Nephron (organoid): ENCODE measurements around the gene RTF2.
A peak's percentile ranks its signal among the peaks of the same experiment; 100 is the strongest.

Experiments
- H3K27ac Mint-ChIP-seq, 3 experiments: 2 replicates each; pipeline ENCODE4 v1.8.0; 2020; ENCODE audit warnings: mixed read lengths in 3 of 3, mild to moderate bottlenecking in 2 of 3, moderate library complexity in 1 of 3
- H3K27me3 Mint-ChIP-seq: 2 replicates; pipeline ENCODE4 v1.8.0; 2021; ENCODE audit warnings: low read depth, mild to moderate bottlenecking, moderate library complexity, mixed read lengths
- H3K36me3 Mint-ChIP-seq: 2 replicates; pipeline ENCODE4 v1.8.0; 2020; ENCODE audit warnings: low read depth, mixed read lengths
- H3K4me1 Mint-ChIP-seq: 2 replicates; pipeline ENCODE4 v1.8.0; 2020; ENCODE audit warnings: mixed read lengths
- H3K4me3 Mint-ChIP-seq, 3 experiments: 2 replicates each; pipeline ENCODE4 v1.8.0; 2020; ENCODE audit warnings: mild to moderate bottlenecking in 3 of 3, mixed read lengths in 3 of 3, moderate library complexity in 2 of 3
- H3K9me3 Mint-ChIP-seq: 2 replicates; pipeline ENCODE4 v1.8.0; 2020; ENCODE audit warnings: mixed read lengths
- CTCF ChIP-seq, 3 experiments: fragments of 200-600 bp; sonication (generic); IDR thresholded peaks; one replicate each; pipeline ENCODE4 v1.5.0; 2021; ENCODE audit warnings: antibody characterized with exemption in 3 of 3; ENCODE audit not compliant: unreplicated experiment in 3 of 3

RTF2 gene

GRCh38 chr20:56428410-56428809, 40.0 kb upstream of the RTF2 start:
- Mint-ChIP-seq H3K4me3 (peak overlapping the region in 1 of 3 experiments; percentile 51), H3K36me3 (no peaks in the 10 kb centered on the region), H3K9me3 (no peaks in the 10 kb centered on the region), H3K27me3 (no peaks in the 10 kb centered on the region), H3K4me1 (peaks cover 57% of the 10 kb centered on the region), H3K27ac (peak overlapping the region in 2 of 3 experiments; percentile 47 to 61)
- no peak for TF ChIP-seq CTCF (IDR thresholded peaks at IDR 0.05; ENCODE audit: unreplicated experiment in 3 of 3)

GRCh38 chr20:56428881-56429280, 39.5 kb upstream of the RTF2 start:
- Mint-ChIP-seq H3K4me1 (peaks cover 62% of the 10 kb centered on the region), H3K27me3 (no peaks in the 10 kb centered on the region), H3K36me3 (no peaks in the 10 kb centered on the region), H3K27ac (peak overlapping the region in 2 of 3 experiments; percentile 47 to 66), H3K4me3 (peak overlapping the region in 1 of 3 experiments; percentile 53), H3K9me3 (no peaks in the 10 kb centered on the region)
- no peak for TF ChIP-seq CTCF (IDR thresholded peaks at IDR 0.05; ENCODE audit: unreplicated experiment in 3 of 3)

GRCh38 chr20:56429502-56429901, 38.9 kb upstream of the RTF2 start:
- Mint-ChIP-seq H3K27ac (peak overlapping the region in 2 of 3 experiments; percentile 47 to 66), H3K4me3 (peak overlapping the region in 1 of 3 experiments; percentile 53), H3K4me1 (peaks cover 65% of the 10 kb centered on the region), H3K27me3 (no peaks in the 10 kb centered on the region), H3K9me3 (no peaks in the 10 kb centered on the region), H3K36me3 (no peaks in the 10 kb centered on the region)
- no peak for TF ChIP-seq CTCF (IDR thresholded peaks at IDR 0.05; ENCODE audit: unreplicated experiment in 3 of 3)

- H3K27ac Mint-ChIP-seq: peak overlapping the region in 2 of 3 experiments; percentile 47 to 66
These were observed 38.5 kb upstream of the RTF2 start for GRCh38 chr20:56429941-56430340.

GRCh38 chr20:56430461-56430860, 38.0 kb upstream of the RTF2 start:
- Mint-ChIP-seq H3K4me3 (peak overlapping the region in 1 of 3 experiments; percentile 38), H3K4me1 (peaks cover 71% of the 10 kb centered on the region), H3K27me3 (no peaks in the 10 kb centered on the region), H3K36me3 (no peaks in the 10 kb centered on the region), H3K9me3 (no peaks in the 10 kb centered on the region), H3K27ac (peak overlapping the region; percentile 25 to 62 (median 47))
- TF ChIP-seq CTCF (IDR thresholded peaks at IDR 0.05; ENCODE audit: unreplicated experiment in 3 of 3): no peak

More at GRCh38 chr20:56429941-56430340, 38.5 kb upstream of the RTF2 start:
- Mint-ChIP-seq H3K4me1 (peaks cover 68% of the 10 kb centered on the region), H3K4me3 (peak overlapping the region in 1 of 3 experiments; percentile 53), H3K9me3 (no peaks in the 10 kb centered on the region), H3K27me3 (no peaks in the 10 kb centered on the region), H3K36me3 (no peaks in the 10 kb centered on the region)
- no peak for TF ChIP-seq CTCF (IDR thresholded peaks at IDR 0.05; ENCODE audit: unreplicated experiment in 3 of 3)

- Mint-ChIP-seq H3K27ac (peak overlapping the region; percentile 25 to 62 (median 47)), H3K27me3 (no peaks in the 10 kb centered on the region), H3K4me3 (peak overlapping the region in 1 of 3 experiments; percentile 20), H3K4me1 (peaks cover 71% of the 10 kb centered on the region), H3K36me3 (no peaks in the 10 kb centered on the region), H3K9me3 (no peaks in the 10 kb centered on the region)
- no peak for TF ChIP-seq CTCF (IDR thresholded peaks at IDR 0.05; ENCODE audit: unreplicated experiment in 3 of 3)
These were observed 37.5 kb upstream of the RTF2 start for GRCh38 chr20:56430957-56431356.
